Muscle layer of duodenum (tissue), 2 donors: Measurements from ENCODE around the gene PIK3CD.

Experiments
- H3K27ac ChIP-seq: one replicate; pipeline ENCODE4 v1.7.0; 2013; ENCODE audit warnings: mild to moderate bottlenecking, low read length
- H3K27me3 ChIP-seq: one replicate; pipeline ENCODE4 v1.7.0; 2013; ENCODE audit warnings: low read depth, mild to moderate bottlenecking, control low read depth, low read length
- H3K36me3 ChIP-seq, 2 donors: one replicate each; pipeline ENCODE4 v1.7.0; 2013; ENCODE audit warnings: low read length in 2 of 2, control low read depth in 1 of 2, mild to moderate bottlenecking in 1 of 2; ENCODE audit not compliant: insufficient read depth in 2 of 2, control insufficient read depth in 1 of 2
- H3K4me1 ChIP-seq, 2 donors: one replicate each; pipeline ENCODE4 v1.7.0; 2013; ENCODE audit warnings: low read length in 2 of 2, mild to moderate bottlenecking in 2 of 2, control low read depth in 1 of 2, moderate library complexity in 1 of 2; ENCODE audit not compliant: insufficient read depth in 2 of 2, control insufficient read depth in 1 of 2
- H3K4me3 ChIP-seq, 2 donors: one replicate each; pipeline ENCODE4 v1.7.0; 2013; ENCODE audit warnings: low read length in 2 of 2, low read depth in 1 of 2, mild to moderate bottlenecking in 1 of 2
- H3K9me3 ChIP-seq, 2 donors: one replicate each; pipeline ENCODE4 v1.7.0; 2013; ENCODE audit warnings: low read length in 2 of 2, control low read depth in 1 of 2, mild to moderate bottlenecking in 1 of 2; ENCODE audit not compliant: control insufficient read depth in 1 of 2
- donor health status: healthy.

PIK3CD gene

GRCh38 chr1:9768983-9769382, 117.5 kb downstream of the PIK3CD start:
- Histone ChIP-seq H3K4me3 (no peak overlapping the region), H3K4me1 (no peaks in the 10 kb centered on the region), H3K9me3 (no peaks in the 10 kb centered on the region), H3K36me3 (peaks cover 10 to 14% of the 10 kb centered on the region in 2 donors), H3K27me3 (no peaks in the 10 kb centered on the region), H3K27ac (no peak overlapping the region)

GRCh38 chr1:9770298-9770697, 118.8 kb downstream of the PIK3CD start:
- Histone ChIP-seq H3K27ac (no peak overlapping the region), H3K4me3 (no peak overlapping the region), H3K27me3 (no peaks in the 10 kb centered on the region)

GRCh38 chr1:9774712-9775679, 123.5 kb downstream of the PIK3CD start:
- H3K27me3 ChIP-seq = no peaks in the 10 kb centered on the region
- H3K4me3 ChIP-seq = no peak overlapping the region
- H3K27ac ChIP-seq = no peak overlapping the region
- H3K36me3 ChIP-seq = peaks cover 10 to 14% of the 10 kb centered on the region in 2 donors
- H3K4me1 ChIP-seq = no peaks in the 10 kb centered on the region
- H3K9me3 ChIP-seq = no peaks in the 10 kb centered on the region

More at GRCh38 chr1:9770298-9770697, 118.8 kb downstream of the PIK3CD start:
- Histone ChIP-seq H3K9me3 (no peaks in the 10 kb centered on the region), H3K36me3 (peaks cover 10 to 14% of the 10 kb centered on the region in 2 donors), H3K4me1 (no peaks in the 10 kb centered on the region)

- Histone ChIP-seq H3K4me3 (no peak overlapping the region), H3K27ac (no peak overlapping the region), H3K4me1 (no peaks in the 10 kb centered on the region), H3K36me3 (peaks cover 10 to 14% of the 10 kb centered on the region in 2 donors), H3K27me3 (no peaks in the 10 kb centered on the region), H3K9me3 (no peaks in the 10 kb centered on the region)
Measured at GRCh38 chr1:9776685-9777084, 125.2 kb downstream of the PIK3CD start.
